H9 (cell line): ENCODE measurements around the gene NSF. TPM values are rescaled to one million over a fixed set of nuclear protein-coding genes. Genes with fewer than 3 reads are reported as not detected.

ENCODE experiments used
- DNase-seq: peaks from one replicate; pipeline ENCODE4 v3.0.0-alpha.2; 2017
- H2AFZ ChIP-seq: one replicate; pipeline ENCODE4 v1.6.1; 2013; ENCODE audit warnings: mild to moderate bottlenecking, low read length, control low read depth, moderate library complexity
- H2AK5ac ChIP-seq: 2 replicates; pipeline ENCODE4 v1.6.1; 2013; ENCODE audit warnings: low read length, control low read depth, mixed read lengths; ENCODE audit not compliant: insufficient read length
- H2BK120ac ChIP-seq: one replicate; pipeline ENCODE4 v1.6.1; 2013; ENCODE audit warnings: low read depth, mild to moderate bottlenecking, low read length, control low read depth, inconsistent platforms; ENCODE audit not compliant: poor library complexity, severe bottlenecking
- H2BK12ac ChIP-seq: 2 replicates; pipeline ENCODE4 v1.6.1; 2013; ENCODE audit warnings: low read length, control low read depth, mixed read lengths, low read depth; ENCODE audit not compliant: insufficient read length
- H2BK15ac ChIP-seq: 2 replicates; pipeline ENCODE4 v1.6.1; 2013; ENCODE audit warnings: low read depth, low read length, control low read depth
- H2BK20ac ChIP-seq: one replicate; pipeline ENCODE4 v1.6.1; 2013; ENCODE audit warnings: low read depth, mild to moderate bottlenecking, low read length, control low read depth, inconsistent platforms; ENCODE audit not compliant: poor library complexity, severe bottlenecking
- H2BK5ac ChIP-seq: 2 replicates; pipeline ENCODE4 v1.6.1; 2013; ENCODE audit warnings: low read length, control low read depth, mixed read lengths; ENCODE audit not compliant: insufficient read length
- H3K14ac ChIP-seq: 2 replicates; pipeline ENCODE4 v1.6.1; 2013; ENCODE audit warnings: low read length, control low read depth; ENCODE audit not compliant: insufficient read depth
- H3K18ac ChIP-seq: 2 replicates; pipeline ENCODE4 v1.6.1; 2013; ENCODE audit warnings: low read depth, mild to moderate bottlenecking, mixed read lengths, low read length, control low read depth; ENCODE audit not compliant: insufficient read length
- H3K23ac ChIP-seq: 2 replicates; pipeline ENCODE4 v1.6.1; 2013; ENCODE audit warnings: low read length, control low read depth, mixed read lengths, low read depth; ENCODE audit not compliant: insufficient read length
- H3K23me2 ChIP-seq: 2 replicates; pipeline ENCODE4 v1.6.1; 2013; ENCODE audit warnings: low read depth, mild to moderate bottlenecking, mixed read lengths, low read length, control low read depth; ENCODE audit not compliant: insufficient read length, poor library complexity, severe bottlenecking
- H3K27ac ChIP-seq: 2 replicates; pipeline ENCODE4 v1.5.1; 2013; ENCODE audit warnings: low read length, control low read depth, mixed read lengths, low read depth; ENCODE audit not compliant: insufficient read length
- H3K27me3 ChIP-seq: 2 replicates; pipeline ENCODE4 v1.6.1; 2013; ENCODE audit warnings: low read length, control low read depth, inconsistent platforms; ENCODE audit not compliant: insufficient read depth
- H3K4ac ChIP-seq: 2 replicates; pipeline ENCODE4 v1.6.1; 2013; ENCODE audit warnings: low read depth, mild to moderate bottlenecking, control low read depth, inconsistent platforms, low read length, moderate library complexity
- H3K4me1 ChIP-seq: 2 replicates; pipeline ENCODE4 v1.6.1; 2013; ENCODE audit warnings: low read length, control low read depth, inconsistent platforms; ENCODE audit not compliant: insufficient read depth
- H3K4me2 ChIP-seq: 2 replicates; pipeline ENCODE4 v1.6.1; 2013; ENCODE audit warnings: low read length, control low read depth, mixed read lengths; ENCODE audit not compliant: insufficient read length, insufficient read depth
- H3K56ac ChIP-seq: 2 replicates; pipeline ENCODE4 v1.6.1; 2013; ENCODE audit warnings: low read depth, mild to moderate bottlenecking, mixed read lengths, low read length, control low read depth; ENCODE audit not compliant: insufficient read length
- H3K79me1 ChIP-seq: 2 replicates; pipeline ENCODE4 v1.6.1; 2013; ENCODE audit warnings: low read depth, mild to moderate bottlenecking, moderate library complexity, low read length, control low read depth, inconsistent platforms; ENCODE audit not compliant: insufficient read depth, poor library complexity, severe bottlenecking
- H3K79me2 ChIP-seq: 2 replicates; pipeline ENCODE4 v1.6.1; 2013; ENCODE audit warnings: low read length, control low read depth, inconsistent platforms; ENCODE audit not compliant: insufficient read depth
- H3K9ac ChIP-seq: 2 replicates; pipeline ENCODE4 v1.6.1; 2013; ENCODE audit warnings: low read length, control low read depth, mixed read lengths; ENCODE audit not compliant: insufficient read length; ENCODE audit errors: extremely low read depth
- H3K9me3 ChIP-seq: one replicate; pipeline ENCODE4 v1.6.1; 2013; ENCODE audit warnings: low read depth, low read length, inconsistent platforms; ENCODE audit not compliant: control insufficient read depth
- H3T11ph ChIP-seq: one replicate; pipeline ENCODE4 v1.6.1; 2013; ENCODE audit warnings: mild to moderate bottlenecking, low read length, control low read depth, inconsistent platforms
- H4K20me1 ChIP-seq: one replicate; pipeline ENCODE4 v1.6.1; 2013; ENCODE audit not compliant: control insufficient read depth, insufficient read length, insufficient read depth
- H4K5ac ChIP-seq: 2 replicates; pipeline ENCODE4 v1.6.1; 2013; ENCODE audit warnings: low read depth, mild to moderate bottlenecking, mixed read lengths, low read length, control low read depth; ENCODE audit not compliant: insufficient read length
- H4K8ac ChIP-seq: replicated peaks from 2 replicates; pipeline ENCODE4 v1.6.1; 2013; ENCODE audit warnings: low read length, control low read depth, mixed read lengths, low read depth; ENCODE audit not compliant: insufficient read length
- H4K91ac ChIP-seq: 2 replicates; pipeline ENCODE4 v1.6.1; 2013; ENCODE audit warnings: low read depth, mild to moderate bottlenecking, moderate library complexity, mixed read lengths, low read length, control low read depth; ENCODE audit not compliant: insufficient read length
- H3K27ac Mint-ChIP-seq, 3 experiments: 2 replicates in 2 of 3; 3 replicates in 1 of 3; pipeline ENCODE4 v1.8.0; 2020 to 2021; ENCODE audit warnings: mixed read lengths in 3 of 3, mild to moderate bottlenecking in 1 of 3, moderate library complexity in 1 of 3
- H3K27me3 Mint-ChIP-seq: 2 replicates; pipeline ENCODE4 v1.8.0; 2021; ENCODE audit warnings: low read depth, mild to moderate bottlenecking, moderate library complexity, mixed read lengths
- H3K36me3 Mint-ChIP-seq, 3 experiments: 2 replicates in 2 of 3; 3 replicates in 1 of 3; pipeline ENCODE4 v1.8.0; 2020 to 2021; ENCODE audit warnings: low read depth in 3 of 3, mixed read lengths in 3 of 3; ENCODE audit not compliant: insufficient read depth in 1 of 3
- H3K4me1 Mint-ChIP-seq, 2 experiments: 2 replicates each; pipeline ENCODE4 v1.8.0; 2020; ENCODE audit warnings: mixed read lengths in 2 of 2
- H3K4me3 Mint-ChIP-seq, 2 experiments: 2 replicates in 1 of 2; 3 replicates in 1 of 2; pipeline ENCODE4 v1.8.0; 2020 to 2021; ENCODE audit warnings: mild to moderate bottlenecking in 2 of 2, mixed read lengths in 2 of 2, moderate library complexity in 1 of 2
- H3K9me3 Mint-ChIP-seq, 2 experiments: 2 replicates in 1 of 2; 3 replicates in 1 of 2; pipeline ENCODE4 v1.8.0; 2020; ENCODE audit warnings: mild to moderate bottlenecking in 2 of 2, mixed read lengths in 2 of 2, moderate library complexity in 1 of 2
- CTCF ChIP-seq: fragments of 200-600 bp; sonication (generic); conservative IDR thresholded peaks from 3 replicates; pipeline ENCODE4 v1.8.0; 2021; ENCODE audit warnings: antibody characterized with exemption, mild to moderate bottlenecking
- WGBS: extraction: QIAGEN DNeasy Blood & Tissue Kit; methylation state at CpG from one replicate; pipeline ENCODE4 v1.1.7; 2013; ENCODE audit warnings: missing lambda C conversion rate, low lambda C conversion rate, mixed read lengths; ENCODE audit not compliant: insufficient read length; ENCODE audit errors: extremely low coverage; 5-methylcytosine and 5-hydroxymethylcytosine counted together
- total RNA-seq: library from RNA; stranded (reverse); gene quantifications from 2 replicates; pipeline ENCODE4 v1.2.1, GENCODE V29; 2021

Gene NSF
- total RNA-seq, 1 experiment from 2014 or later, result 36.4 TPM

- H2AFZ ChIP-seq, result no peak overlapping the region
- WGBS, result no CpG with 5 or more reads among the region's 14 CpGs
Measured at GRCh38 chr17:46770439-46770817, 180.0 kb downstream of the NSF start.

More at GRCh38 chr17:46770439-46770817, 180.0 kb downstream of the NSF start:
- H4K91ac ChIP-seq, result no peak overlapping the region
- H3K4me1 ChIP-seq, result peaks cover 3% of the 10 kb centered on the region; the same call in 1 of the 2 replicates
- peaks cover 29% of the 10 kb centered on the region; the same call in 1 of the 2 replicates for H3K27me3 ChIP-seq
- TF ChIP-seq CTCF, result no peak
- no peak overlapping the region for H3K56ac ChIP-seq
- no peak overlapping the region for H3K27ac ChIP-seq
- no peak overlapping the region for H3K4ac ChIP-seq
- H4K20me1 ChIP-seq, result no peaks in the 10 kb centered on the region
- Mint-ChIP-seq H3K4me3 (peak overlapping the region; percentile 52 to 75), H3K36me3 (peaks cover 3 to 42% (median 5%) of the 10 kb centered on the region in 3 experiments; a peak in 5 of 7 replicates), H3K27ac (no peak overlapping the region; a peak in 1 of 7 replicates), H3K27me3 (peaks cover 59% of the 10 kb centered on the region), H3K4me1 (peaks cover 33 to 40% of the 10 kb centered on the region in 2 experiments), H3K9me3 (peaks cover 0 to 3% of the 10 kb centered on the region in 2 experiments; a peak in 1 of 5 replicates)
- no peak overlapping the region for H4K8ac ChIP-seq
- no peaks in the 10 kb centered on the region for H3K79me1 ChIP-seq
- H2BK12ac ChIP-seq, result no peak overlapping the region
- H3K9ac ChIP-seq, result no peak overlapping the region
- H2BK120ac ChIP-seq, result no peak overlapping the region
- H3K23me2 ChIP-seq, result peaks cover 9% of the 10 kb centered on the region
- H3K4me2 ChIP-seq, result peak overlapping the region; percentile 59
- H3K23ac ChIP-seq, result no peak overlapping the region
- no peak overlapping the region for H3T11ph ChIP-seq
- H3K9me3 ChIP-seq, result no peaks in the 10 kb centered on the region
- H2AK5ac ChIP-seq, result no peak overlapping the region
- no peak overlapping the region for H2BK15ac ChIP-seq
- H4K5ac ChIP-seq, result no peak overlapping the region
- peak overlapping the region; percentile 42; the same call in 1 of the 2 replicates for H3K14ac ChIP-seq
- no peak overlapping the region for H2BK20ac ChIP-seq
- no peaks in the 10 kb centered on the region for H3K79me2 ChIP-seq
- no peak overlapping the region for H2BK5ac ChIP-seq
- no peak for DNase-seq
- no peak overlapping the region for H3K18ac ChIP-seq
